Stomach (tissue), 4 donors: Measurements from ENCODE around the gene FOXL2.

Source experiments
- CTCF ChIP-seq, 7 experiments: fragments of 450-650 bp in 4 of 7; fragments of 200-600 bp in 3 of 7; sonication (generic) in 3 of 7; IDR thresholded peaks; one replicate each; pipeline ENCODE4 v1.5.1; 2016 to 2019; ENCODE audit warnings: antibody characterized with exemption in 7 of 7, control low read depth in 2 of 7, mild to moderate bottlenecking in 1 of 7
- EP300 ChIP-seq: sonication (generic); formaldehyde crosslinking; IDR thresholded peaks from one replicate; pipeline ENCODE4 v1.6.1; 2017; ENCODE audit warnings: antibody characterized with exemption
- POLR2A ChIP-seq, 4 donors: fragments of 450-650 bp; IDR thresholded peaks; one replicate each; pipeline ENCODE4 v1.6.1; 2016; ENCODE audit warnings: antibody characterized with exemption in 4 of 4, control low read depth in 2 of 4, mild to moderate bottlenecking in 1 of 4, moderate library complexity in 1 of 4
- POLR2AphosphoS5 ChIP-seq, 3 donors: sonication (generic); formaldehyde crosslinking; IDR thresholded peaks; one replicate each; pipeline ENCODE4 v1.6.1; 2016; ENCODE audit warnings: antibody characterized with exemption in 3 of 3

- no peak for TF ChIP-seq CTCF (IDR thresholded peaks at IDR 0.05)
- TF ChIP-seq EP300, result no peak
- TF ChIP-seq POLR2A (IDR thresholded peaks at IDR 0.05), result no peak
- no peak for TF ChIP-seq POLR2AphosphoS5 (IDR thresholded peaks at IDR 0.05)
These were observed 2.9 kb downstream of the FOXL2 start for GRCh38 chr3:138943724-138944653.
